Measurements from ENCODE around the gene SLC39A11.

SLC39A11 gene

DNA sequence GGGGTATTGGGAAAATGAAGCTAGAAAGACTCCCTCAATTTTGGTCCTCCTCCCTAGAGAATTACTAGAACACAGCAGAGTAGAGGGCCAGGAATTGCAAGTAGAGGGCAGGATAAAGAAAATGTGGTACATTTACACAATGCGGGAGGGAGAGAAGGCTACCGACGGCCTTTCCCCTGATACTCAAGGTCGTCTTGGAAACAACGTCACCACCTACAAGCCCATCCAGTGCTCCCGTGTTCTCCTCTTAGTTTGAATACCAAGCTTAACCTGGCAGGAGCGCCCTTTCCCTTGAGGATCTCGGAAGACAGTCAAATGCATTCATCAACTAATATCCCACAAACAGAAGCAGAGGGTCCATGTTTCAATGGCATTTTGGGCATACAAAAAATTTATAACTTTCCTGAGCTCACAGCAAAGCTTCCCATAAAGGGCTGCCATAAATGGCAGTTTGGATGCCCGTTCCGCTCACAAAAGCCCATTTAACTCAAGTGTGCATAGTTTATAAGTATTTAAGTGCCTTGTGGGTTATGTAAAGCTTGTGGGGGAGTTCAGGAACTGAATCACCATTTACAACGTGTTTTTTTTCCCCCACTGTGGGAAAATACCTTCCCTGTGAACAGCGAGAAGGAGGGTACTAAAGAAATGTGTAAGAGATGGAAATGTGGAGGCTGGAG is 414.6 kb downstream of the SLC39A11 start:
- H3K79me2 ChIP-seq (ENCODE audit: low read length): no peaks in the 10 kb centered on the region
- no peak overlapping the region for H2AFZ ChIP-seq (ENCODE audit: low read depth, low read length)
- H4K20me1 ChIP-seq (ENCODE audit: insufficient read depth, low read length): no peaks in the 10 kb centered on the region
- H3K9ac ChIP-seq (ENCODE audit: low read length): no peak overlapping the region
- no peak overlapping the region for H3K27ac ChIP-seq (ENCODE audit: low read length)
- H3K27me3 ChIP-seq (ENCODE audit: low read depth, low read length): no peaks in the 10 kb centered on the region
- TF ChIP-seq EZH2phosphoT487 (IDR thresholded peaks at IDR 0.05; ENCODE audit: low read depth): no peak
- TF ChIP-seq, protein P1, sequence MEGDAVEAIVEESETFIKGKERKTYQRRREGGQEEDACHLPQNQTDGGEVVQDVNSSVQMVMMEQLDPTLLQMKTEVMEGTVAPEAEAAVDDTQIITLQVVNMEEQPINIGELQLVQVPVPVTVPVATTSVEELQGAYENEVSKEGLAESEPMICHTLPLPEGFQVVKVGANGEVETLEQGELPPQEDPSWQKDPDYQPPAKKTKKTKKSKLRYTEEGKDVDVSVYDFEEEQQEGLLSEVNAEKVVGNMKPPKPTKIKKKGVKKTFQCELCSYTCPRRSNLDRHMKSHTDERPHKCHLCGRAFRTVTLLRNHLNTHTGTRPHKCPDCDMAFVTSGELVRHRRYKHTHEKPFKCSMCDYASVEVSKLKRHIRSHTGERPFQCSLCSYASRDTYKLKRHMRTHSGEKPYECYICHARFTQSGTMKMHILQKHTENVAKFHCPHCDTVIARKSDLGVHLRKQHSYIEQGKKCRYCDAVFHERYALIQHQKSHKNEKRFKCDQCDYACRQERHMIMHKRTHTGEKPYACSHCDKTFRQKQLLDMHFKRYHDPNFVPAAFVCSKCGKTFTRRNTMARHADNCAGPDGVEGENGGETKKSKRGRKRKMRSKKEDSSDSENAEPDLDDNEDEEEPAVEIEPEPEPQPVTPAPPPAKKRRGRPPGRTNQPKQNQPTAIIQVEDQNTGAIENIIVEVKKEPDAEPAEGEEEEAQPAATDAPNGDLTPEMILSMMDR (IDR thresholded peaks at IDR 0.05; ENCODE audit: low read depth, low read length): no peak
- H3K9me3 ChIP-seq (ENCODE audit: insufficient read depth, low read length): no peaks in the 10 kb centered on the region
- H3K4me1 ChIP-seq (ENCODE audit: low read length): no peaks in the 10 kb centered on the region
- no peak overlapping the region for H3K4me3 ChIP-seq (ENCODE audit: low read length)
- H3K4me2 ChIP-seq (ENCODE audit: low read length): no peak overlapping the region
- no peaks in the 10 kb centered on the region for H3K36me3 ChIP-seq (replicated peaks; ENCODE audit: low read depth, low read length)

DNA sequence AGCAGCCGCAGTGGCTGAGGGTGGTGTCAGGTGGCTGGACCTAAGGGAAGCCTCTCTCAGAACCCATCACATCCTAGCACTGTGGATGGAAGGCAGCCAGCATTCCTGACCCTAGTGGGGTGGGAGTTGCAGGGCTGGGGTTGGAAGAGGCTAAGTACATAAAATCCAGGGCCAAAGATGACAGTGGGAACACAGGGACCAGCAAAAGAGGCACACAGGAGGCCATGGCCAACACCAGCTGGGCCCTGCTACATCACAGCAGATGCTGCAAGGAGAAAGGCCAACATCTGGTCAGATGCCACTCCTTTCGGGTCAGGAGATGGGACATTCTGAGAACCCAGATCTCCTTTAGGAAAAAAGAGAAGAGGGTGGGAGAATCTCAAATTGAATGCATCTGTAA is 415.4 kb downstream of the SLC39A11 start:
- Histone ChIP-seq H4K20me1 (ENCODE audit: insufficient read depth, low read length) (no peaks in the 10 kb centered on the region), H3K4me2 (ENCODE audit: low read length) (no peak overlapping the region), H3K27me3 (ENCODE audit: low read depth, low read length) (no peaks in the 10 kb centered on the region), H3K4me3 (ENCODE audit: low read length) (no peak overlapping the region), H2AFZ (ENCODE audit: low read depth, low read length) (no peak overlapping the region), H3K4me1 (ENCODE audit: low read length) (no peaks in the 10 kb centered on the region), H3K36me3 (replicated peaks; ENCODE audit: low read depth, low read length) (no peaks in the 10 kb centered on the region), H3K79me2 (ENCODE audit: low read length) (no peaks in the 10 kb centered on the region), H3K9ac (ENCODE audit: low read length) (no peak overlapping the region), H3K27ac (ENCODE audit: low read length) (no peak overlapping the region), H3K9me3 (ENCODE audit: insufficient read depth, low read length) (no peaks in the 10 kb centered on the region)
- TF ChIP-seq EZH2phosphoT487 (IDR thresholded peaks at IDR 0.05; ENCODE audit: low read depth): no peak
- TF ChIP-seq, protein P1 (IDR thresholded peaks at IDR 0.05; ENCODE audit: low read depth, low read length): no peak

DNA sequence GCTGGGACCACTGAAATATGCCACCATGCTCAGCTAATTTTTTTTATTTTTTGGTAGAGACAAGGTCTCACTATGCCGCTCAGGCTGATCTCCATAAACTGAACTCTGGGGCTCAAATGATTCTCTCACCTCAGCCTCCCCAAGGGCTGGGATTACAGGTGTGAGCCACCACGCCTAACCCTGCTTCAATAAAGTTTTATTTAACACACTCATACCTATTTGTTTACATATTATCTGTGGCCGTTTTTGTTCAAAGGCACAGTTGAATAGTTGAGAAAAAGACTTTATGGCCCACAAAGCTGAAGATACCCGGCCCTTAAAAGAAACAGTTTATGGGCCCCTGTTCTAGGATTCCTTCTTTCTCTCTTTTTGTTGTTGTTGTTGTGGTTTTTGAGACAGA is 419.8 kb downstream of the SLC39A11 start:
- no peak overlapping the region for H3K9ac ChIP-seq (ENCODE audit: low read length)
- no peaks in the 10 kb centered on the region for H3K4me1 ChIP-seq (ENCODE audit: low read length)
- no peak overlapping the region for H2AFZ ChIP-seq (ENCODE audit: low read depth, low read length)
- H3K36me3 ChIP-seq (replicated peaks; ENCODE audit: low read depth, low read length): no peaks in the 10 kb centered on the region
- no peaks in the 10 kb centered on the region for H4K20me1 ChIP-seq (ENCODE audit: insufficient read depth, low read length)
- no peak overlapping the region for H3K4me3 ChIP-seq (ENCODE audit: low read length)
- H3K27ac ChIP-seq (ENCODE audit: low read length): no peak overlapping the region
- H3K4me2 ChIP-seq (ENCODE audit: low read length): no peak overlapping the region
- no peaks in the 10 kb centered on the region for H3K79me2 ChIP-seq (ENCODE audit: low read length)
- TF ChIP-seq, protein P1 (IDR thresholded peaks at IDR 0.05; ENCODE audit: low read depth, low read length): no peak
- TF ChIP-seq EZH2phosphoT487 (IDR thresholded peaks at IDR 0.05; ENCODE audit: low read depth): no peak
- no peaks in the 10 kb centered on the region for H3K9me3 ChIP-seq (ENCODE audit: insufficient read depth, low read length)
- no peaks in the 10 kb centered on the region for H3K27me3 ChIP-seq (ENCODE audit: low read depth, low read length)

DNA sequence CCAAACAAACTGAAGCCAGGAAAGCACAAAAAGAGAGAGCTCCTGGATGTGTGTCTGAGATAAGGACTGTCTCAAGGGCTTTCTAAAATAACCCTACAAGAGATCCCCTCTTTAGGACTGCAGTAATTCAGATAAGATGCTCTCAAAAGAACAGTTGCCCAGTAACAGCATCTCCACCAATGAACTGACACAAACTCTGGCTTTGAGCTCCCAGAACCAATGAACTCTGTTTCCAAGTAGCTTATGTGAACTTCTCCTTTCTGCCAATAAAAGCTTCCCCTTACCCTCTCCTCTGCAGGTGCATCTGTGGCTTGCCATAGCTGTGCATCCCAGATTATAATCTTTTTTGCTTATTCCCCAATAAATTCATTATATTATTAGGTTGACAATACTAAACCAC is 421.5 kb downstream of the SLC39A11 start:
- no peak overlapping the region for H2AFZ ChIP-seq (ENCODE audit: low read depth, low read length)
- H3K27ac ChIP-seq (ENCODE audit: low read length): no peak overlapping the region
- H3K9me3 ChIP-seq (ENCODE audit: insufficient read depth, low read length): no peaks in the 10 kb centered on the region
- H3K27me3 ChIP-seq (ENCODE audit: low read depth, low read length): no peaks in the 10 kb centered on the region
- no peak overlapping the region for H3K9ac ChIP-seq (ENCODE audit: low read length)
- no peaks in the 10 kb centered on the region for H3K36me3 ChIP-seq (replicated peaks; ENCODE audit: low read depth, low read length)
- H3K79me2 ChIP-seq (ENCODE audit: low read length): no peaks in the 10 kb centered on the region
- H4K20me1 ChIP-seq (ENCODE audit: insufficient read depth, low read length): no peaks in the 10 kb centered on the region
- no peak for TF ChIP-seq EZH2phosphoT487 (IDR thresholded peaks at IDR 0.05; ENCODE audit: low read depth)
- TF ChIP-seq, protein P1 (IDR thresholded peaks at IDR 0.05; ENCODE audit: low read depth, low read length): no peak
- H3K4me3 ChIP-seq (ENCODE audit: low read length): no peak overlapping the region
- no peak overlapping the region for H3K4me2 ChIP-seq (ENCODE audit: low read length)
- no peaks in the 10 kb centered on the region for H3K4me1 ChIP-seq (ENCODE audit: low read length)

Data from OCI-LY3 (cell line).